ENCODE data around the gene GPBP1L1.
"Not testable (repeated sequence)": the region's sequence is repeated elsewhere in the genome, so short reads cannot be mapped to it uniquely, and the experiment has no call there.

The GPBP1L1 gene

DNA sequence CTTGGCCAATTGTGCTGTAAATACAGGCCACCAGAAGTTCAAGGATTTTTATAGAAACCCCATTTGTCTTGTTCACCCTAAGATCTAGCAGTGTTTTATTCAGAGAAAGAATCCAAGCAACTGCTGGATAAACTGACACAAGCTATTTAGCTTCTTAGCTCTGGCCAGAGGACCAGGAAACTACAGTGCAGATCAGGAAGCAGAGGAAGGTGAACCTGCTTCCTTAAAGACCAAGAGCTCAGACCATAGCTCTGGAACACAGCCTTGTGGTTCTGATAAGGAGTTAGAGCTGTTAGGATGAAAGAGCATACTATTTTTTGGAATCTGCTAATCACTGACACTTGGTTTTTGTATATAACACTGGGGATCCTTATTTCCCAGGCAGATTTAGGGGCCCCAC lies 57.3 kb downstream of the GPBP1L1 start:
- no peak for DNase-seq

DNA sequence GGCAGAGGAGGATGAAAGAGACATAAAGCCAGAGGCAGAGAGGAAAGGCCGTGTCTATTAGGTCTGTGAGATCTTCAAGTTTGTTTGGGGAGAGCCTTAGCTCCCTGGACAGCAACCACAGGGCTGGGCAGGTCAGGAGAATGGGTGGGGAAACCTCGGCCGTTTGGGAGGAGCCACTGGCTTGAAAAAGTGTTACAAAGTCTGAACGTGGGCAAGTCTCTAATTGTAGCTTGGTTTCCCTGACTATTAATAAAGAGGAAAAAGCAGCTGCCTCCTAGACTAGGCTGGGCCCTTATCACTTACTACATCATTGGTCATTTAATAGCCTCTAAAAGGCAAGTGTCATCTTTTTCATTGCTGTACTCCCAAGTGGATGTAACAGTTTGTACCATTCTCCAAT lies 62.4 kb downstream of the GPBP1L1 start, which contains the start of gene CCDC17:
Gene CCDC17 (minus strand): TSS at position 83 of the 400 bp plus-strand sequence. CDS start 145 bp downstream, outside the sequence.
- DNase-seq = no peak

DNA sequence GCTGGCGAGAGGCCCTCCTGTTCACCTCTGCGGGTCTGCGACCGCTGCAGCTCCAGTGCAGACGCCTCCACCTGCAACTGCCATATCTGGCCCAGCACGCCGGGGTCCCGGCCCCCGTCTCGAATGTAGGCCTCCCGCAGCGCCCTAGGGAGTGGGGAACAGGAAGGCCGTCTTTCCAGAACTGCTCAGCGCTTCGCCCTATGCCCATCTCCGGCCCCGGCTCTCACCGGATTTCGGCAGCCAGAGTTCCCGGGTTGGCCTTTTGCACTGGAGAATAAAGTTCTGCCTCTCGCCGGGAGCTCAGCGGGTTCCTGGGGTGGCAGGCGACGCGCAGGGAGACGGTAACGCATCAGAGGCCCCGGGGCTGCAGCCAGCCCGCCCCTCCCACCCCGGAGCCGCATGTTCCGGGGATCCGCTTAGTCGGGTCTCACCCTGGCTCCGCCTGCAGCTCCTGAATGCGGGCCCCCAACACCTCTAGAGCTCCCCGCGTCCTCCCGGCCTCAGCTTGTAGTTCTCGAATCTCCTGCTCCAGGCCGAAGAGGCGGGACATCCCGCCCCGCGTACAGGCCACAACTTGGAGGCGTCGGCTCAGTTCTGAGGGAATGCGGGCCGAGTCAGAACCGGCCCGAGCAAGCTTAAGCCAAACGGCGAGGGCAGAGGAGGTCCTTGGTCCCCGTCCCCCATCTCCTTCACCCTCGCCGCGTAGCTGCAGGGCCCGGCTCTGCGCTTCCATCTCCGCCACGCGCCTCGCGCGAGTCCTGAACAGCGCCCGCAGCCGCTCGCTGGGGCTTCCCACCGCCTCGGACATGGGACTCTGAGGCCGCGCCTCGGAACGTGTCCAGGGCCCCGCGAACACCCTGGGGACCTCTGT lies 63.6 kb downstream of the GPBP1L1 start:
- no peak for DNase-seq

DNA sequence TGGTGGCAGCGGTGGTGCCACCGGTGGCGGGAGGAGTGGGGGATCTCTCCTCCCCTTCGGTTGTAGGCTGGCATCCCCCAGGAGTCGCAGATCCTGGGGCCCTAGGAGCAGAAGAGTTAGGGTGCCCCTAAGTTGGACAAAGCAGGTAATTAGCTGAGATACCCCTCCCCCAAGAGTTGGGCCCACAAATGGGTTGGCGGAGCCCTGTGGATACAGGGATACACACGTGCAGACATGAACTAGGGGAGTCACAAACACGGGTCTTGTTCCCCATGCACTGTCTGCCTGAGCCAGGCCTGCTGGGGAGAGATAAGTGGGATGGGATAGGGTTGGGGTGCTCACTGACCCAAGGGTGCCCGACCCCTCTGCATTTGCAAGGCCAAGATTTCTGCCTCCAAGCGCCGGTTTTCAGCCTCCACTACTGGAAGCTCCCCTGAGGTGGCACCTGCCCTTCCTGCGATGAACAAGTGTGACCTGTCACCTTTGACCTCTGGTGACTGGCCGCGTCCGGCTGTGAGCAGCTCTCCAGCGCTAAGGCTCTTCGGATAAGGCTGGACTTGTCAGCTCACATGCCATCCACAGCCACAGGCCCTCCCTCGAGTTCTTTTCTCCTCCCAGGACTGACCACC lies 64.3 kb downstream of the GPBP1L1 start:
- DNase-seq = no peak

DNA sequence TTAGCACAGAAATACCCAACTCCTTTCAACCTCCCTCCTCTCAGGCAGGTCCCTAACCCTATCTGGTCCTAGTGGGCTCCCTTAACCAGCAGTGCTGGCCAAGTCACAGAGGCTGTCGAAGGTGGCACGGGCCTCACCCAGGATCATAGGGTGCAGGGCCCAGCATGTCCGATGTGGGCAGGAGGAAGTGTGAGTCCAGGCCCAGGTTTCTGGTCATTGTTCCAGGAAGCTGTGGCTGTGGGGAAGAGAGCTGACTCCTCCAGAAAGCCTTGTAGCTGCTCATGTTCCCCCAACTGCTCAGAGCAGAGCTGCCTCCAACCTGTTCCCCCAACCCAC lies 64.9 kb downstream of the GPBP1L1 start:
- DNase-seq = no peak

DNA sequence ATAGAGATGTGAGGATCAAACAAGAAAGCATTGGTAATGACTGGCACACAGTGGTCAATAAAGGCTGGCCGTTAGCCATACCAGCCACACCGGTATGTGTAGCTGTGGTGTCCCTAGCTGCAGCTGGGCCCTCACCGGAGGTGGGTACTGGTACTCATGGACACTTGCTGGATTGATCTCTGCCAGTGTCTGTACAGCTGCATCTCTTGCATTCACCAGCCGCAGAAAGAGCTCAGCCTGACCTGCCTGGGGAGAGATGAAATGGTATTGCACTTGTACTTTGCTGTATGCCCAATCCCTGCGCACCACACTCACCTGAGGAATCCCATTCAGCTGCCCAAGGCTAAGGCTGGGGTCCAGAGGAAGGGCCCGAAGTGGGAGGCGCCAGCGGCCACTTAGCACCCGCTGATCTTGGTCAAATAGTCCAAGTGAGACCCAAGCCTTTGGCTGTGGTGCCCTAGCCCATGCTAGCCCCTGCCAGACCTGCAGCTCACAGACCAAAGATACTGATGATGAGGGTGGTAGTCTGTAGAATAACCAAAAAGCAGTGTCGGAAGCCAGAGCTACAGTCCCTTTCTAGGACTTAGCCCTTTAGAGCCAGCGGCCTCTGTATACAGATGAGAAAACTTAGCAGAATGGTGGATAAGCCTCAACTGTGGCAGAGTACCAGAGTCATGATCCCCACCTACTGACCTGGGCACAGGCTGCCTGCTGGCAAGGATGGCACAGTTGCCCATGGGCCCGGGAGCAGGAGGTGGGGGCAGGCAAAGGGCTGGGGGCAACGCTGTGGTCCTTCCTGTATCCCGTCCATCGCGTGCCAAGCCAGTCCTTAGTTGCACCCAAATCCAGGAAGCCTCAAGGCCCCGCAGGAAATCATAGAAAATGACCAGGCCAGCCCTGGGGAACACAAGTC lies 65.5 kb downstream of the GPBP1L1 start:
- DNase-seq = no peak

DNA sequence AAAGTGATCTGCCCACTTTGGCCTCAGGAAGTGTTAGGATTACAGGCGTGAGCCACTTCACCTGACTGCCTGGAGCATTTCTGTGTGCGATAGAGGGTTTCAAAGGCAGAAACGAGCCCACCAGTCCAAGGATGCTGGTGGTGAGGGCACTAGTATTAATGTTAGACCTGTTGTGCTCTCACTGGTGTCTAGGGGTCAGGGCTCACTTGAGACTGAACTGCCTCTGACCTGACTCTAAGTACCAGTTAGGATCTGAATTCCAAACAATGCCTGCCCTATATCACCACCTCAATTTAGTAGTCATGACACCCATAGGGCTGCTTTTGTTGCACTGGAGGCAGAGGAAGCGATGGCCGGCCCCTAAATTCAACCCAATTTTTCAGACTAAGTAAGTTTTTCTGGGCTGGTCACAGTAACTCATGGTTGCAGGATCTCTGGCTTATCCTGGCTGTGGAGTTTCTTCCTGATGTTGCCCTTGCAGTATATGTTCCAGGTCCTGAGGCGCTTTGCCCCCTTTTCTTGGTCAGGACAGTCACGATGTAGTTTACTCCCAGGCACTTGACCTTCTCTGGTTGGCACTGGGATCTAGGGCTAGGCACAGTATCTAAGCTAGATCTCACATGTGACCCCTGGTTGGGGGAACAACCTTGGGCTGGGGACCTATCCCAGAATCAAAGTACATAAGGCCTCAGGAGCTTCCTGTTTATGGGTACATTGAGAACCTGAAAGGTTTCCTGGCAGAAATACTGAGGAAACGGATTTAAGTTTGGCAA lies 67.0 kb downstream of the GPBP1L1 start:
- DNase-seq = no peak

DNA sequence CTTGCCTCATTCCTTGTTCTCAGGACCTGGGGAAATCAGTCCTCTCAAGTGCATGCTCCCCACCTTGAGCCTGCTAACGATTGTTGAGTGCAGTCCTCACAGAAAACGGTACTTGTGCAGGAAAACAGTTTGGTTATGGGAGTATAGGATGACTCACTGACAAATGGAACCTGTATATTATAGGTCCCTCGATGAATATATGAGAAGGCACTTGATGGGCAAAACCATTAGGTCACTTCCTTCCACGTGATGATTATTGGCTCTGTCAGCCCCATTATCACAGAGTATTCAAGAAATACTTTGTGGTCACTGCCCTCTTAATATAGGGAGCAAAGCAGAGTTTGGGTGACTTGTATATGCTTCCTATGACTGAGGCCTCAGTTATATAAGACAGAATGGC lies 68.7 kb downstream of the GPBP1L1 start:
- DNase-seq = no peak

DNA sequence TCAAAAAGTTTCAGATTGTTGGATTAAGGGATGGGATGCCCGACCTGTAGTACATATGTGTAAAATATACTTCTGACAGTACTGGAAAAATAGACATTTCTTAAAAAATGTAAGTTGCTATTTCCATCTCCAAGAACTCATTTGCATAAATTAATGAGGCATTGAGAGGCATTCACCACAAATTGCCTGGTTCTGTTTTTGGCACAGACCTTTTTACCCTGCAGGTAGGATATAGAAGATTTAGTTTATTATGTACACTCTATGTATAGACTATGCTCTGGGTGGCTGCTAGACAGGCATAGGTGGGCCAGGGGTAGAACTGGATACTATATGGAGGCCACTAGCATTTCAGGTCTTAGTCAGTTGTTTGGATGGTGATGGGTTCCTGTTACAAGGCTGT lies 70.4 kb downstream of the GPBP1L1 start:
- DNase-seq = no peak

DNA sequence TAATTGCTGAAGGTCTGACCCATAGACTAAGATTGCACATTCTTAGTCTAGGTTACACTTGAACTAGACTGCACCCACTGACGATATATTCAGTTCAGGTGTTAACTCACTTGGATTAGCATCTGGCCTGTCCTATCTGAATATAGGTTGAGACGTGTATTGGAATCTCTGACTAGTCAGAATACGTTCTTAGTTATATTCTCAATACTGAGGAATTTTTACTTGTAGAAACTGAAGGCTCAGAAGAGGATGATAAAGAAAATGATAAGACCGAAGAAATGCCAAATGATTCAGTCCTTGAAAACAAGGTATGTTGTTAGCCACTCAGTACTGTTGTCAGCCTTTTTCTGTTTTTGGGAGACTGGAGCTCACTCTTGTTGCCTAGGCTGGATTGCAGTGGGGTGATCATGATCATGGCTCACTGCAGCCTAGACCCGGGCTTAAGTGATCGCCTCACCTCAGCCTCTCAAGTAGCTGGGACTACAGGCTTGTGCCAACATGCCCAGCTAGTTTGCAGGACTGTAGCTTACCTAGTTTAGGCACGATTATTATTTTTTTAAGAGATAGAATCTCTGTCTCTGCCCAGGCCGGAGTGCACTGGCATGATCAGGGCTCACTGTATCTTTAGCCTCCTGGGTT lies 73.3 kb downstream of the GPBP1L1 start:
- DNase-seq = no peak

DNA sequence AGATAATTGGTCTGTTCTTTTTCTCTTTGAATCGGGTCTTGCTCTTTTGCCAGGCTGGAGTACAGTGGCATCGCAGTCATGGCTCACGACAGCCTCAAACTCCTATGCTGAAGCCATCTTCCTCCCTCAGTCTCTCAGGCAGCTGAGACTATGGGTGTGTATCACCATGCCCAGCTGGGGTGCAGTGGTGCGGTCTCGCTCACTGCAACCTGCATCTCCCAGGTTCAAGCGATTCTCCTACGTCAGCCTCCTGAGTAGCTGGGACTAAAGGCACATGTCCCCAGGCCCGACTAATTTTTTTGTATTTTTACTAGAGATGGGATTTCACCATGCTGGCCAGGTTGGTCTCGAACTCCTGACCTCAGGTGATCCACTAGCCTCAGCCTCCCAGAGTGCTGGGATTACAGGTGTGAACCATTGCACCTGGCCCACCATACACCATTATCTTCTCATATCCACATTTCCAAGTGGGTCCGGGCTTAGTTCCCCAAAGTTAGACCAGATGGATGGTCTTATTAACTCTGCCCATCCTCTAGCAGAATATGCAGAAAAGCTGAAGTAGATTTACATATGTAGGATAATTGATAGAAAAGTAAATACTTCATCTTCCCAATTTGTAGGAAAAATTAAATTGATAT lies 75.6 kb downstream of the GPBP1L1 start:
- no peak for DNase-seq

DNA sequence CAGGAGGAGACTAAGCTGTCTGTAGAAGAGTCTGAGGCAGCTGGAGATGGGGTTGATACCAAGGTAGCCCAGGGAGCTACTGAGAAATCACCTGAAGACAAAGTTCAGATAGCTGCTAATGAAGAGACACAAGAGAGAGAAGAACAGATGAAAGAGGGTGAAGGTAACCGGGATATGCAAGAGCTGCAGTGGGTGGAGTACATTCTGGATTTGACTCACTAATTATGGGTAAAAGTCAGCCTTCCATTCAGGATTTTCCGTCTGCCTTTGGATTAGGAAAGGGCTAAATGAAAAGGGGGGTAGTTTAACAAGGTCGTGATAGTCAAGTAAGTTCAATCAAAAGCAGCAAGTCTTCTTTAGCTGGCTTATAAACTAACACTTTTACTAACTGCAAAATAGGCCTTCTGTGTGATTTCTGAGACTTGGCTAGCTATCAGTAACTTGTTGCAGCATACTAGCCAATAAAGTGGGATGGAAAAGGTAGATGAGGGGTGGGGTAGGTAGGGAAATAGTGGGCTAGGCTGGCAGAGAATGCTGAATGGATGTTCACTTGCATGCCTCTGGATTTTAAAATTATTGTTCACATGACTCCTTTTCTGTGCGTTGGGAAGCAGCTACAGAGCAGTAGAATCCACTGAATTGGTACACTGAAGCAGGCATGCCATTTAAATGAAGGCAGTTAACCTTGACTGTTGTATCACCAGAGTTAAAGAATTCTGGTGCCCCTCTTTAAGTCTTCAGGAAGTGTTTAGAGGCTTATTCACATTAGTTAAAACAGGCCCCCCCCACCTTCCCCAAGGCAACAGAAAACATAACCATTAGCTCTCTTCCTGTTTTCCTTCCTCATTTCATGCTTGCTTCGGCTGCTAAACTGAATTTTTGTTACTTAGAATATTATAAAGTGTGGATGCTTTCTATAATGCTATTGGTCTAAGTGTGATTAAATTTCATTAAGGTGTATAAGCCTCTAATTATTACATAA lies 77.9 kb downstream of the GPBP1L1 start:
- no peak for DNase-seq

DNA sequence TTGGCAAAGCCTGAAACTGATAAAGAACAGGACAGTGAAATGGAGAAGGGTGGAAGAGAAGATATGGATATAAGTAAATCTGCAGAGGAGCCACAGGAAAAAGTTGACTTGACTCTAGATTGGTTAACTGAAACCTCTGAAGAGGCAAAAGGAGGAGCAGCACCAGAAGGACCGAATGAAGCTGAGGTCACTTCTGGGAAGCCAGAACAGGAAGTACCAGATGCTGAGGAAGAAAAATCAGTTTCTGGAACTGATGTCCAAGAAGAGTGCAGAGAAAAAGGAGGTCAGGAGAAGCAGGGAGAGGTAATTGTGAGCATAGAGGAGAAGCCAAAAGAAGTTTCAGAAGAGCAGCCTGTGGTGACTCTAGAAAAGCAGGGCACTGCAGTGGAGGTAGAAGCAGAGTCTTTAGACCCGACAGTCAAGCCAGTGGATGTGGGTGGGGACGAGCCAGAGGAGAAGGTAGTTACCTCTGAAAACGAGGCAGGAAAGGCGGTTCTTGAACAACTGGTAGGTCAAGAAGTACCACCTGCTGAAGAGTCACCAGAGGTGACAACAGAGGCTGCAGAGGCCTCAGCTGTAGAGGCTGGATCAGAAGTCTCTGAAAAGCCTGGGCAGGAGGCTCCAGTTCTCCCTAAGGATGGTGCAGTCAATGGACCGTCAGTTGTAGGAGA lies 78.8 kb downstream of the GPBP1L1 start:
- DNase-seq = no peak

DNA sequence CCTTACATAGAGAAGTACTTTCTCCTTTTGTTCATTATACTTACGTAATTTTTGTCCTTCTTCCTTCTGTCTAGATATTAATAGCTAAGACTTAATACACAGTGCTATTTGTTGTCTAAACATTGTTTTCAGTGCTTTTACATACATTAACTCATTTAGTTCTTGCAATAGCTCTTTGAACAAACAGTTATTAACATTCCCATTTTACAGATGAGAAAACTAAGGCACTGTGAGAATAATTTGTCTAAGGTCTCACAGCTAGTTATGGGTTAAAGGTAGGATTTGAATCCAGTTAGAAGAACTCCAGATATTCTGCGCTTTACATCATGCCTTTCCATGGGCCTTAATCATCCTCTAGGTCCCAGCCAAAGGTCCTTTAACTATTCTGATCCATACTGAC lies 82.1 kb downstream of the GPBP1L1 start:
- no peak for DNase-seq

DNA sequence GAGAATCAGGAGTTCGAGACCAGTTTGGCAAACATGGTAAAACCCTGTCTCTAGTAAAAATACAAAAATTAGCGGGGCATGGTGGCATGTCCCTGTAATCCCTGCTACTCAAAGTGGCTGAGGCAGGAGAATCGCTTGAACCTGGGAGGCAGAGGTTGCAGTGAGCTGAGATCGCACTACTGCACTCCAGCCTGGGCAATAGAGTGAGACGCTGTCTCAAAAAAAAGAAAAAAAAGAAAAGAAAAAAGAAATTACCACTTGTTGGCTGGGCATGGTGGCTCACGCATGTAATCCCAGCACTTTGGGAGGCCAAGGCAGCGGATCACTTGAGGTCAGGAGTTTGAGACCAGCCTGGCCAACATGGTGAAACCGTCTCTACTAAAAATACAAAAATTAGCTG lies 89.6 kb downstream of the GPBP1L1 start:
- not testable (repeated sequence) for DNase-seq

DNA sequence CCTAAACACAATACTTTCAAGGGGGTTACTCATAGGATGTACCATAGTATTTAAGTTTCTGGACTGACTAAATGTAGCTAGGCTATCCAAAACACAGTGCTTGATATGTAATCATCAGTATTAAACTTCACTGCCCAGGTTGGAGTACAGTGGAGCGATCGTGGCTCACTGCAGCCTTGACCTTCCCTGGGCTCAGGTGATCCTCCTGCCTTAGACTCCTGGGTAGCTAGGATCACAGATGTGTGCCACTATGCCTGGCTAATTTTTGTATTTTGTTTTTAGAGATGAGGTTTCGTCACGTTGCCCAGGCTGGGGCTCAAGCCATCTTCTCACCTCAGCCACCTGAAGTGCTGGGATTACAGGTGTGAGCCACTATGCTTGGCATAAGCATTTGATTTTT lies 91.9 kb downstream of the GPBP1L1 start:
- DNase-seq = no peak

DNA sequence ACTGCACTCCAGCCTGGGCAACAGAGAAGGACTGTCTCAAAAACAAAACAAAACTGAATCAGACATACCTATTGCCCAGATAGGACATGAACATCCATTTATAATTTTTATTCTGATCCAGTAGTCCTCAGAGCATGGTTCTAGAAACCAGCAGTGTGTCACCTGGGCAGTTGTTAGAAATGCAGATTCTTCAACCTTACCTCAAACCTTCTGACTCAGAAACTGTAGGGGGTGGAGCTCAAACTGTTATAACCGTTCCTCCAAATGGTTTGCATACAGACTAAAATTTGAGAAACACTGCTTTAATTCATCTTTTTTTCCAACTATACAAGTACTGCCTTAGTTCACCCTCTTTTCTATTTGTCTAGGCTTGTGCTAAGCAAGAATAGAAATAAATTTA lies 96.5 kb downstream of the GPBP1L1 start:
- DNase-seq = no peak

DNA sequence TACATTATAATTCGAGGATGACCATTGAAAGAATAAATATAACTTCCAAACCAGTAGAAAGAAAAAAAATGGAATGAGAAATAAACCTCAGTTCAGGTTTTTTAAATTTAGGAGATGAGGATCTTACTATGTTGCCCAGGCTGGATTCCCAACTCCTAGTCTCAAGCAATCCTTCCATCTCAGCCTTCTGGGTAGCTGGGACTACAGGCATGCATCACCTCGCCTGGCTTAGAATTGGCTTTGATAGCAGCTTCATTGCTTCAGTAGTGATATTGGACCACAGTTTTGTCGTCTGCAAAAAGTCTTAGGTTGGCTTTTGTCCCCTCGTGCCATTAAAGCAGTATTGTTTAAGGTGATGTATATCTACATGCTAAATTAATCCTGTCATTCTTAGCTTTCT lies 99.6 kb downstream of the GPBP1L1 start:
- DNase-seq = no peak

DNA sequence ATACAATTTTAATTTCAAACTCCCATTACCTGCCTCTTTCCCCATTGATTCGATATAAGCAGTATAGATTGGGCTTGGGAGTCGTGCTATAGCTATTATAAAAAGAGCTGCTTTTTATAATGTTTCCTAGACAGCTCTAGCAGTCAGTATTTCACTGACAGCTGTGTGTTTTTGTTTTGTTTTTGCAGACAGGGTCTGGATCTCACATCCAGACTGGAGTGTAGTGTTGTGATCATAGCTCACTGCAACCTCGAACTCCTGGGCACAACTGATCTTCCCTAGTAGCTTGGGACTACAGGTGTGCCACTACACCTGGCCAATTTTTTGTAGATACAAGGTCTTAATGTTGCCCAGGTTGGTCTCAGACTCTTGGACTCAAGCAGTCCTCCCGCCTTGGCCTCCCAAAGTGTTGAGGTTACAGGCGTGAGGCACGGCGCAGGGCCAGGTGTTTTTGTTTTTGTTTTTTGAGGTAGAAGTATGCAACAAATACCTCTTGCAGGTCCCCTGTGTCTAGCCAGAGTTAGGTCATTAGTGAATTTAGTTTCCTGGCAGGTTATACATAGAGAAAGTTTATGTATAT lies 100.7 kb downstream of the GPBP1L1 start:
- no peak for DNase-seq

DNA sequence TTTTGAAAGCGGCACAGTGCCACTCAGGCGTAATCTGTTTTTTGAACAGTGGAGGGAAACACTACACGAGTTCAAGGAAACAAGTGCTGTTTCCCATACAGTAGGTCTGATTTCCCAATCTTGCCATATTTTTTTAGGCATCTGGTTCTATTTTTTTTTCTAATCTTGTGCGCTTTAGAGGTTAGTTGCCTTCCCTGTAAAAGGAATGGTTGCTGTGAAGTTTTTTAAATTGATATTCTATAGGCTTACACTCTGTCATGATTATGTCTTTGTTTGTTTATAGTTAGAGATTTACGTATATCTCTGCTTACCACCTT lies 101.3 kb downstream of the GPBP1L1 start:
- DNase-seq = no peak
